ENCODE results near the gene SKAP2.

SKAP2 gene

DNA sequence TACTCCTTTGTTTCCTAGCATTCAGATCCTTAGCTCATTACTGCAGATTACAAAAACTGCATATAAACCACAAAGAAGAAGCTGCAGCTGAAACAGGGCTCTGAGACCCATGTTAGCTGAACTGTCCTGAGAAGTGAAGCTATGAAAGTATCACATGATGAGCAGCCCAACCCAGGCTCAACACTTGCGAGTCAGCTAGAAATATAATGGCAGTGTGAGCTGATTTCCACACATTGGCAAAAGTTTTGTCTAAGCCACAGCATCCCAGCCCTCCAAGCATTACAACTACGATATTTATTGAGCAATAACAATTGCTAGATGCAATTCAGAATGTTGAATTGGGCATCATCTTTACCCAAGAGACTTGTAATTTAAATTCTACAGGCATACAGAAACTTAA lies 34.5 kb upstream of the SKAP2 start:
- DNase-seq (ENCODE audit: low read depth) = no peak
- H3K4me3 ChIP-seq (ENCODE audit: low read length) = no peak overlapping the region
- TF ChIP-seq, protein P1, sequence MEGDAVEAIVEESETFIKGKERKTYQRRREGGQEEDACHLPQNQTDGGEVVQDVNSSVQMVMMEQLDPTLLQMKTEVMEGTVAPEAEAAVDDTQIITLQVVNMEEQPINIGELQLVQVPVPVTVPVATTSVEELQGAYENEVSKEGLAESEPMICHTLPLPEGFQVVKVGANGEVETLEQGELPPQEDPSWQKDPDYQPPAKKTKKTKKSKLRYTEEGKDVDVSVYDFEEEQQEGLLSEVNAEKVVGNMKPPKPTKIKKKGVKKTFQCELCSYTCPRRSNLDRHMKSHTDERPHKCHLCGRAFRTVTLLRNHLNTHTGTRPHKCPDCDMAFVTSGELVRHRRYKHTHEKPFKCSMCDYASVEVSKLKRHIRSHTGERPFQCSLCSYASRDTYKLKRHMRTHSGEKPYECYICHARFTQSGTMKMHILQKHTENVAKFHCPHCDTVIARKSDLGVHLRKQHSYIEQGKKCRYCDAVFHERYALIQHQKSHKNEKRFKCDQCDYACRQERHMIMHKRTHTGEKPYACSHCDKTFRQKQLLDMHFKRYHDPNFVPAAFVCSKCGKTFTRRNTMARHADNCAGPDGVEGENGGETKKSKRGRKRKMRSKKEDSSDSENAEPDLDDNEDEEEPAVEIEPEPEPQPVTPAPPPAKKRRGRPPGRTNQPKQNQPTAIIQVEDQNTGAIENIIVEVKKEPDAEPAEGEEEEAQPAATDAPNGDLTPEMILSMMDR (IDR thresholded peaks at IDR 0.05; ENCODE audit: insufficient read depth, low read depth, low read length, missing control alignments) = no peak

DNA sequence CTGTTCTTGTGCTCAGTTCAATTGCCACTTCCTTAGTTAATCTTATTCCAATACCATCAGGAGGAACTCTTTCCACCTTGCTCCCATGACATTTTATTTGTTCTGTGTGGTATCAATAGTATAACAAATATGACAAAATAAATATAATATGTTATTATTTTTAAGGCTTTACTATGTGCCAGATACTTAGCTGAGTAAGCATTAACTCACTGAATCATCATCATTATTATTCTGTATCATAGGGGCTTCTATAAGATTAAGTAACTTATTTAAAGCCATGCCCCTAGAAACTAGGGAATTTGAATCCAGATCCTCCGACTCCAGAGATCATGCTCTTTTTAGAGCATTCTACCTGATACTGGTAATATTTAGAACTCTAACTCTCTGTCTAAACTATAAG lies 33.5 kb upstream of the SKAP2 start:
- no peak for DNase-seq (ENCODE audit: low read depth)
- no peak overlapping the region for H3K4me3 ChIP-seq (ENCODE audit: low read length)
- TF ChIP-seq, protein P1 (IDR thresholded peaks at IDR 0.05; ENCODE audit: insufficient read depth, low read depth, low read length, missing control alignments) = no peak

DNA sequence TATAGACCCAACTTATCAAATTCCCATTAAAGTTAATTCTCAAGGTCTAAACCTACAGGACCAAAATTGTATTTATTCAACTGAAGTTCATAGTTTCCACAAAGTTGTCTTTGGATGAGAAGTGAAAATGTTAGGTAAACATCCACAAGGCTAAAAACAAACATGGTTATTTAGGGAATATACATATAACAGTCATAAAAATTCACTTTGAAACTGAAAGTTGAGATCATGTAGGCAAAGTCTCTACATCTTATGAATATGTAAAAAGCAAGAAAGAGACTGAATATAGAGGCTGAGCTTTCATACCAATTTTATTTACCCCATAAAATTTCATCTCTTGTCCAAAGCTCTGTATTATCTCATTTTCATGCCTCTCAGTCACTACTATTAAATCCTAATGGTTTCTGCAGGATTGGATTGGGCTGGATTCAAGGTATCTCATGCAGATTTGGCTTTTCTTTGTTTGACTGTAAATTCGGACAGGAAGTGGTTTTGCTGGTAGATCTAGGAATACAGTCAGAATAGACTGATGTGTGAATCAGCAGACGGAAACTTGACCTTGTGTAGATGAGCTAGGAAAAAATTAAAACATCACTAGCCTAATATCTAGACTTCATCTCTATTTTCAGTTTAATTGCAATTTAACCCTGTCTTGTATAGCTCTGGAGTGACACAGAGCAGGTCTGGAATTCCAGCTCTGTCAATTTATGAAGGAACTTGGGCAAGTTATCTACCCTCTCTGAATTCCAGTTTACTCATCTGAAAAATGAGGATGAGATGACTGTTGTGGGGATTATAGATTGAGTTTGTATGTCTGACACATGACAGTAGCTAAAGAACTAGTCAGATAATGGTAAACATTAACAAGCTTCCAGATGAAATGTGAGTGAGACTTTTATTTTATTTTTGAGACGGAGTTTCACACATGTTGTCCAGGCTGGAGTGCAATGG lies 27.3 kb upstream of the SKAP2 start:
- TF ChIP-seq, protein P1 (IDR thresholded peaks at IDR 0.05; ENCODE audit: insufficient read depth, low read depth, low read length, missing control alignments) = no peak
- peak; percentile 38 for DNase-seq (ENCODE audit: low read depth)
- H3K4me3 ChIP-seq (ENCODE audit: low read length) = no peak overlapping the region

GRCh38 chr7:26880852-26881251 lies 16.5 kb upstream of the SKAP2 start:
- no peak for DNase-seq (ENCODE audit: low read depth)
- no peak overlapping the region for H3K4me3 ChIP-seq (ENCODE audit: low read length)
- TF ChIP-seq, protein P1 (IDR thresholded peaks at IDR 0.05; ENCODE audit: insufficient read depth, low read depth, low read length, missing control alignments) = no peak

DNA sequence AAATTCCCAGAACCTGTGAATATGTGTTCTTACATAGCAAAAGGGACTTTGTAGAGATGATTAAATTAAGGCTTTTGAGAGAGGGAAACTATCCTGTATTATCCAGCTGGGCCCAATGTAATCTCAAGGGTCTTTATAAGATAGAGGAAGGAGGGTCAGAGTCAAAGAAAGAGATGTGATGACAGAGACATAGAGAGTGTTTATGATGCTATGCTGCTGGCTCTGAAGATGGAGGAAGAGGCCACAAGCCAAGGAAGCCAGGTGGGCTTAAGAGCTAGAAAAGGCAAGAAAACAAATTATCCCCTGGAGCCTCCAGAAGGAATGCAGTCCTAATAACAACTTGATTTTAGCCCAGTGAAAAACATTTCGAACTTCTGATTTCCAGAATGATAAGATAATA lies 15.3 kb upstream of the SKAP2 start:
- H3K4me3 ChIP-seq (ENCODE audit: low read length) = no peak overlapping the region
- TF ChIP-seq, protein P1 (IDR thresholded peaks at IDR 0.05; ENCODE audit: insufficient read depth, low read depth, low read length, missing control alignments) = no peak
- DNase-seq (ENCODE audit: low read depth) = no peak

DNA sequence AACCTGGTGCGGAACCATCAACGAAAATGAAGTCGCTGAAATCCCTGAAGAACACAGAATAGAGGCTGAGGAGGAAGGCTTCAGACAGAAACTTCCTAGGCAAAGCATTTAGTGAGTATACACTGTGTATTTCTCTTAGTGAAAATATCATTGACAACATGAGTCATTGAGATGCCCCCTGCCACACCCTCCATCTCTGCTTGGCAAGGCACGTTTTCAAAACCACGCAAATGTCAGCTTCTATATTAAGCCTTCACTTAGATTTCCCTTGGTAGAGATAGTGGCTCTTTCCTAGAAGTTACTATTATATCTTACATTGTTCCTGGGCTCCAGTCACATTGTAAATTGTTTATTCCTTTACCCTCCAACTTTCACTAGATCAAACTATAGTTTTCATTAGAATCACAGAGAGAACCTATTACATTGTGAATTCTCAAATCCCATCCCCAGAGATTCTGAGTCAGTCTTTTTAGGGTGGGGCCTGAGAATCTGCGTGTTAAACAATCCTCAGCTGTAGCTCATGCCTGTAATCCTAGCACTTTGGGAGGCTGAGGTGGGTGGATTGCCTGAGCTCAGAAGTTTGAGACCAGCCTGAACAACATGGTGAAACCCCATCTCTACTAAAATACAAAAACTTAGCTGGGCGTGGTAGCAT lies 4.6 kb upstream of the SKAP2 start:
- no peak overlapping the region for H3K4me3 ChIP-seq (ENCODE audit: low read length)
- TF ChIP-seq, protein P1 (IDR thresholded peaks at IDR 0.05; ENCODE audit: insufficient read depth, low read depth, low read length, missing control alignments) = no peak
- DNase-seq (ENCODE audit: low read depth) = peak; percentile 81
